ENCODE measurements around the gene SUN1. TPM values are rescaled to one million over a fixed set of nuclear protein-coding genes. Genes with fewer than 3 reads are reported as not detected.
"Not testable (repeated sequence)": the region's sequence is repeated elsewhere in the genome, so short reads cannot be mapped to it uniquely, and the experiment has no call there.

The SUN1 gene
- total RNA-seq, 2 experiments from 2014 or later = 71.3 to 74.6 TPM

- ChIA-PET CTCF (interaction anchor here (0.6 to 1.3 kb wide), 2 partner anchors 14 to 19 kb away, joined by 3 to 5 read pairs; no protein-coding TSS in a partner anchor), POLR2A (no interaction called here)
- Mint-ChIP-seq H3K27me3 (no peaks in the 10 kb centered on the region), H3K9me3 (ENCODE audit: low read depth) (no peaks in the 10 kb centered on the region), H3K27ac (no peak overlapping the region), H3K4me3 (no peak overlapping the region), H3K36me3 (ENCODE audit: low read depth) (peaks cover 28% of the 10 kb centered on the region), H3K4me1 (peaks cover 34% of the 10 kb centered on the region)
- intact Hi-C loops (cut with DNase I, micrococcal nuclease) = no loop called here
- DNase-seq (no peak), ATAC-seq (no peak)
Observed at GRCh38 chr7:836429-836828, 4.2 kb downstream of the SUN1 start.

GRCh38 chr7:837001-837400, 4.7 kb downstream of the SUN1 start:
- Mint-ChIP-seq H3K27me3 (no peaks in the 10 kb centered on the region), H3K9me3 (ENCODE audit: low read depth) (no peaks in the 10 kb centered on the region), H3K27ac (no peak overlapping the region), H3K36me3 (ENCODE audit: low read depth) (peaks cover 31% of the 10 kb centered on the region), H3K4me3 (no peak overlapping the region), H3K4me1 (peaks cover 28% of the 10 kb centered on the region)
- DNase-seq (no peak), ATAC-seq (no peak)
- intact Hi-C loops (cut with DNase I, micrococcal nuclease) = no loop called here
- POLR2A ChIA-PET = interaction anchor here (0.6 kb wide), 1 partner anchor 24 kb away, joined by 3 read pairs; no protein-coding TSS in a partner anchor
- CTCF ChIA-PET = interaction anchor here (0.8 to 1.3 kb wide), 2 partner anchors 19 to 28 kb away, joined by 3 to 5 read pairs; no protein-coding TSS in a partner anchor

- DNase-seq (no peak), ATAC-seq (no peak)
- peaks cover 10% of the 10 kb centered on the region for H3K4me1 Mint-ChIP-seq
- H3K27me3 Mint-ChIP-seq = no peaks in the 10 kb centered on the region
- H3K36me3 Mint-ChIP-seq (ENCODE audit: low read depth) = peaks cover 27% of the 10 kb centered on the region
- CTCF ChIA-PET = no interaction called here
- H3K27ac Mint-ChIP-seq = no peak overlapping the region
- POLR2A ChIA-PET = no interaction called here
- H3K4me3 Mint-ChIP-seq = no peak overlapping the region
- intact Hi-C loops (cut with DNase I, micrococcal nuclease) = no loop called here
- no peaks in the 10 kb centered on the region for H3K9me3 Mint-ChIP-seq (ENCODE audit: low read depth)
Observed at GRCh38 chr7:840001-840600, 7.8 kb downstream of the SUN1 start.

- H3K27ac Mint-ChIP-seq = no peak overlapping the region
- H3K4me3 Mint-ChIP-seq = no peak overlapping the region
- intact Hi-C loops (cut with DNase I, micrococcal nuclease) = no loop called here
- ATAC-seq (no peak), DNase-seq (no peak)
- CTCF ChIA-PET = interaction anchor here (0.8 kb wide), 1 partner anchor 24 kb away, joined by 3 read pairs; no protein-coding TSS in a partner anchor
- H3K27me3 Mint-ChIP-seq = no peaks in the 10 kb centered on the region
- no peaks in the 10 kb centered on the region for H3K4me1 Mint-ChIP-seq
- H3K9me3 Mint-ChIP-seq (ENCODE audit: low read depth) = no peaks in the 10 kb centered on the region
- POLR2A ChIA-PET = no interaction called here
- peaks cover 31% of the 10 kb centered on the region for H3K36me3 Mint-ChIP-seq (ENCODE audit: low read depth)
Observed at GRCh38 chr7:841943-842342, 9.7 kb downstream of the SUN1 start.

GRCh38 chr7:842431-843031, 10.3 kb downstream of the SUN1 start:
- ChIA-PET POLR2A (no interaction called here), CTCF (interaction anchor here (0.8 kb wide), 1 partner anchor 24 kb away, joined by 3 read pairs; no protein-coding TSS in a partner anchor)
- no peak overlapping the region for H3K4me3 Mint-ChIP-seq
- H3K4me1 Mint-ChIP-seq = no peaks in the 10 kb centered on the region
- no peaks in the 10 kb centered on the region for H3K9me3 Mint-ChIP-seq (ENCODE audit: low read depth)
- DNase-seq (no peak), ATAC-seq (no peak)
- peaks cover 30% of the 10 kb centered on the region for H3K36me3 Mint-ChIP-seq (ENCODE audit: low read depth)
- no peak overlapping the region for H3K27ac Mint-ChIP-seq
- intact Hi-C loops (cut with DNase I, micrococcal nuclease) = no loop called here
- H3K27me3 Mint-ChIP-seq = no peaks in the 10 kb centered on the region

GRCh38 chr7:843230-843629, 11.0 kb downstream of the SUN1 start:
- ChIA-PET POLR2A (no interaction called here), CTCF (no interaction called here)
- Mint-ChIP-seq H3K36me3 (ENCODE audit: low read depth) (peaks cover 30% of the 10 kb centered on the region), H3K9me3 (ENCODE audit: low read depth) (no peaks in the 10 kb centered on the region), H3K4me1 (peaks cover 2% of the 10 kb centered on the region), H3K27me3 (no peaks in the 10 kb centered on the region), H3K4me3 (no peak overlapping the region), H3K27ac (no peak overlapping the region)
- no peak for ATAC-seq
- intact Hi-C loops (cut with DNase I, micrococcal nuclease) = no loop called here
- DNase-seq = no peak

- Mint-ChIP-seq H3K4me3 (no peak overlapping the region), H3K9me3 (ENCODE audit: low read depth) (no peaks in the 10 kb centered on the region), H3K27ac (no peak overlapping the region), H3K4me1 (peaks cover 3% of the 10 kb centered on the region), H3K36me3 (ENCODE audit: low read depth) (peaks cover 27% of the 10 kb centered on the region), H3K27me3 (no peaks in the 10 kb centered on the region)
- POLR2A ChIA-PET = no interaction called here
- CTCF ChIA-PET = no interaction called here
- DNase-seq (no peak), ATAC-seq (no peak)
- intact Hi-C loops (cut with DNase I, micrococcal nuclease) = no loop called here
Observed at GRCh38 chr7:844043-844442, 11.8 kb downstream of the SUN1 start.

- Mint-ChIP-seq H3K9me3 (ENCODE audit: low read depth) (no peaks in the 10 kb centered on the region), H3K27ac (no peak overlapping the region), H3K4me3 (no peak overlapping the region), H3K27me3 (no peaks in the 10 kb centered on the region), H3K36me3 (ENCODE audit: low read depth) (peaks cover 30% of the 10 kb centered on the region), H3K4me1 (peaks cover 3% of the 10 kb centered on the region)
- ATAC-seq (no peak), DNase-seq (no peak)
- POLR2A ChIA-PET = no interaction called here
- CTCF ChIA-PET = no interaction called here
- intact Hi-C loops (cut with DNase I, micrococcal nuclease) = no loop called here
Observed at GRCh38 chr7:844514-844913, 12.2 kb downstream of the SUN1 start.

- peaks cover 3% of the 10 kb centered on the region for H3K4me1 Mint-ChIP-seq
- no peak overlapping the region for H3K27ac Mint-ChIP-seq
- DNase-seq (no peak), ATAC-seq (no peak)
- H3K4me3 Mint-ChIP-seq = no peak overlapping the region
- intact Hi-C loops (cut with DNase I, micrococcal nuclease) = no loop called here
- H3K9me3 Mint-ChIP-seq (ENCODE audit: low read depth) = no peaks in the 10 kb centered on the region
- POLR2A ChIA-PET = no interaction called here
- CTCF ChIA-PET = interaction anchor here (0.6 kb wide), 1 partner anchor 72 kb away, joined by 3 read pairs; no protein-coding TSS in a partner anchor
- H3K27me3 Mint-ChIP-seq = no peaks in the 10 kb centered on the region
- H3K36me3 Mint-ChIP-seq (ENCODE audit: low read depth) = peaks cover 30% of the 10 kb centered on the region
Observed at GRCh38 chr7:845091-845490, 12.8 kb downstream of the SUN1 start.

GRCh38 chr7:845731-846130, 13.5 kb downstream of the SUN1 start:
- Mint-ChIP-seq H3K36me3 (ENCODE audit: low read depth) (peaks cover 30% of the 10 kb centered on the region), H3K9me3 (ENCODE audit: low read depth) (no peaks in the 10 kb centered on the region), H3K4me1 (peaks cover 3% of the 10 kb centered on the region), H3K27ac (no peak overlapping the region), H3K4me3 (no peak overlapping the region), H3K27me3 (no peaks in the 10 kb centered on the region)
- CTCF ChIA-PET = interaction anchor here (0.6 kb wide), 1 partner anchor 73 kb away, joined by 3 read pairs; no protein-coding TSS in a partner anchor
- POLR2A ChIA-PET = no interaction called here
- intact Hi-C loops (cut with DNase I, micrococcal nuclease) = no loop called here
- no peak for ATAC-seq
- DNase-seq = no peak

- H3K36me3 Mint-ChIP-seq (ENCODE audit: low read depth) = peaks cover 28% of the 10 kb centered on the region
- POLR2A ChIA-PET; ATAC-seq; H3K27me3 Mint-ChIP-seq; H3K4me3 Mint-ChIP-seq; H3K9me3 Mint-ChIP-seq (ENCODE audit: low read depth); DNase-seq; H3K27ac Mint-ChIP-seq; intact Hi-C loops (cut with DNase I, micrococcal nuclease); H3K4me1 Mint-ChIP-seq: not testable (repeated sequence)
- CTCF ChIA-PET = interaction anchor here (0.6 kb wide), 1 partner anchor 575 kb away, joined by 3 read pairs; no protein-coding TSS in a partner anchor
Observed at GRCh38 chr7:846958-847650, 14.8 kb downstream of the SUN1 start.

GRCh38 chr7:847728-848127, 15.5 kb downstream of the SUN1 start:
- CTCF ChIA-PET = interaction anchor here (0.7 to 1.2 kb wide), 3 partner anchors 16 to 527 kb away, joined by 3 read pairs; partner anchors contain the start of gene SUN1
- ATAC-seq; POLR2A ChIA-PET; intact Hi-C loops (cut with DNase I, micrococcal nuclease); H3K4me3 Mint-ChIP-seq; H3K9me3 Mint-ChIP-seq (ENCODE audit: low read depth); H3K27ac Mint-ChIP-seq; DNase-seq; H3K27me3 Mint-ChIP-seq; H3K4me1 Mint-ChIP-seq: not testable (repeated sequence)
- H3K36me3 Mint-ChIP-seq (ENCODE audit: low read depth) = peaks cover 24% of the 10 kb centered on the region
